ENCODE data around the gene EFNB1. TPM values are rescaled to one million over a fixed set of nuclear protein-coding genes. Genes with fewer than 3 reads are reported as not detected.

EFNB1 gene
- total RNA-seq, 2 experiments from 2014 or later: 3.1 to 4.2 TPM

GRCh38 chrX:68833855-68834331 is 5.1 kb downstream of the EFNB1 start:
- intact Hi-C loops (cut with micrococcal nuclease): no loop called here
- ChIA-PET CTCF (interaction anchor here (1.0 kb wide), 1 partner anchor 389 kb away, joined by 3 read pairs; no protein-coding TSS in a partner anchor), POLR2A (no interaction called here)
- no peak overlapping the region for H3K4me3 Mint-ChIP-seq
- no peak overlapping the region for H3K27ac Mint-ChIP-seq
- peaks cover 11% of the 10 kb centered on the region for H3K4me1 Mint-ChIP-seq (ENCODE audit: low read depth)
- TF ChIP-seq CTCF (IDR thresholded peaks at IDR 0.05): no peak
- no peak for ATAC-seq
- H3K27me3 Mint-ChIP-seq: no peaks in the 10 kb centered on the region
- H3K9me3 Mint-ChIP-seq: no peaks in the 10 kb centered on the region
- no peak for DNase-seq
- no peaks in the 10 kb centered on the region for H3K36me3 Mint-ChIP-seq (ENCODE audit: low read depth)

DNA sequence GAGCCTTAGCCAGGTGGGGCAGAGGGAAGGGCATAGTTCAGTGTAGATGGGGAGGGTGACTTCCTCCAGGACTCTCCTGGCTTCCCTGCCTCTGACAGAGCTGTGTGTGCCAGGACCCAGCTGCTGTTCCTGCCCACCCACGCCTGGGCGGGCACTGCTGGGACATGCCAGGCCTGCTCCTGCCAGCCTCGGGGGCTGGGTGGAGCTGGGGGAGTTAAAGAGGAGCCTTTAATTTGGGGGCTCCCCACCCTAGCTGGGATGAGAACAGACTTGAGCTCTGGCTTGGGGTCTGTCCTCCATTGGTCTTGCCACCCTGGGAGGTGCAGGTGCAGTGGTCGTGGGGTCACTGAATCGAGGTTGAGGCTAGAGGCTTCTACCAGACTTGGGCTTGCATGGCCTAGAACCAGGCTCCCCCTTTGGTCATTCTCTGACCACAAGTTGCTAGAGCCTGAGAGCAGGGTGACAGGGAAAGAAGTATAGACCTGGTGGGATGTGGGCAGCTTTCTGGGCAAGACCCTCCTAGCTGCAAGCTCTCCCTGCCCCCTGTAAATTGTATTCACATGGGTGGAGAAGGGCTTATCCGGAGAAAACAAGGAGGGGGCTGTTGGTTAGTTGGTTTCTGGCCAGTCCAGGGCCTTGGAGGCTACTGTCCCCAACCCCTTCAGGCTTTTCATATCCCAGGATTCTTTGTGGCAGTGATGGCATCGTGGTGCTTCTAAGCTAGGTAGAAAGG is 5.7 kb downstream of the EFNB1 start:
- no peak overlapping the region for H3K4me3 Mint-ChIP-seq
- ChIA-PET CTCF (interaction anchor here (1.0 kb wide), 1 partner anchor 388 kb away, joined by 3 read pairs; no protein-coding TSS in a partner anchor), POLR2A (no interaction called here)
- no peak for ATAC-seq
- no peaks in the 10 kb centered on the region for H3K27me3 Mint-ChIP-seq
- H3K27ac Mint-ChIP-seq: no peak overlapping the region
- no peaks in the 10 kb centered on the region for H3K9me3 Mint-ChIP-seq
- H3K4me1 Mint-ChIP-seq (ENCODE audit: low read depth): peaks cover 11% of the 10 kb centered on the region
- no peak for DNase-seq
- H3K36me3 Mint-ChIP-seq (ENCODE audit: low read depth): no peaks in the 10 kb centered on the region
- no peak for TF ChIP-seq CTCF (IDR thresholded peaks at IDR 0.05)
- intact Hi-C loops (cut with micrococcal nuclease): no loop called here

DNA sequence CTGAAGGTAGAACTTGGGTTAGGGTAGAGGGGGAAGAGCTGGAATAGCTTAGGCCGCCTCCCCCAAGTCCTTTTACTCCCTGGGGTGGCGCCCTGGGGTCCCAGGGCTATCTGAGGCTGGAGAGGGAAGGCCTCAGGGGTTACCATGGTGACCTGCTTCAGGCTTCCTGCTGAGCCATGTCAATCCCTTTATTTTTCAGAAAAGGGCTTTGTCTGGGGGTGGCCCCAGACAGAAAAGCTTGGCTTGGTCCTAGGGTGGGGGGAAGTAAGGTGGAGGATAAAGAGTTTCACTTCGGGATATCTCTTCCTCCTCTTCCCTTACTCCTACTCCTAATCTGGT is 6.3 kb downstream of the EFNB1 start:
- H3K4me1 Mint-ChIP-seq (ENCODE audit: low read depth): peaks cover 11% of the 10 kb centered on the region
- no peaks in the 10 kb centered on the region for H3K9me3 Mint-ChIP-seq
- DNase-seq (no peak), ATAC-seq (no peak)
- POLR2A ChIA-PET: no interaction called here
- no peak for TF ChIP-seq CTCF (IDR thresholded peaks at IDR 0.05)
- no peaks in the 10 kb centered on the region for H3K27me3 Mint-ChIP-seq
- no peaks in the 10 kb centered on the region for H3K36me3 Mint-ChIP-seq (ENCODE audit: low read depth)
- intact Hi-C loops (cut with micrococcal nuclease): no loop called here
- no peak overlapping the region for H3K27ac Mint-ChIP-seq
- CTCF ChIA-PET: no interaction called here
- no peak overlapping the region for H3K4me3 Mint-ChIP-seq

GRCh38 chrX:68835468-68835867 is 6.6 kb downstream of the EFNB1 start:
- intact Hi-C loops (cut with micrococcal nuclease): no loop called here
- POLR2A ChIA-PET: no interaction called here
- ATAC-seq (no peak), DNase-seq (no peak)
- Mint-ChIP-seq H3K27me3 (no peaks in the 10 kb centered on the region), H3K27ac (no peak overlapping the region), H3K4me3 (no peak overlapping the region), H3K4me1 (ENCODE audit: low read depth) (peaks cover 11% of the 10 kb centered on the region), H3K9me3 (no peaks in the 10 kb centered on the region), H3K36me3 (ENCODE audit: low read depth) (no peaks in the 10 kb centered on the region)
- CTCF ChIA-PET: no interaction called here
- TF ChIP-seq CTCF (IDR thresholded peaks at IDR 0.05): no peak

DNA sequence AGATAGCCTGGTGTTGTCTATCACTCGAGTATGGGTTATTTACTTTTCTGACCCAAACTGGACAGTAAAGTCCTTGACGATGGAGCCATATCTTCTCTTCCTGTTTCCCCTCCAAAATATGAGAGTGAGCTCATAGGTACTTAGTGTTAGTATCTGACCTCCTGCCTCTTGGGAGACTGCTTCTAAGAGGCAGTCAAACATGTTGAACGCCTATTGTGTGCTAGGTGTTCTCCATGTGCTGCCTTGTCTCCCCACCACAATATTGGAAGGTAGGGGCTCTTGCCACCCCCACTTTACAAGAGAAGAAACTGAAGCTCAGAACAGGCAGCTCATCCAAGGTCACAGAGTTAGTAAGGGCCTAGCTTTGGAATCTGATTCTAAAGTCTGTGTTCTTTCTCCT is 8.3 kb downstream of the EFNB1 start:
- no peak for DNase-seq
- ChIA-PET POLR2A (no interaction called here), CTCF (no interaction called here)
- intact Hi-C loops (cut with micrococcal nuclease): no loop called here
- Mint-ChIP-seq H3K36me3 (ENCODE audit: low read depth) (no peaks in the 10 kb centered on the region), H3K9me3 (no peaks in the 10 kb centered on the region), H3K27me3 (no peaks in the 10 kb centered on the region), H3K27ac (no peak overlapping the region), H3K4me1 (ENCODE audit: low read depth) (peaks cover 2% of the 10 kb centered on the region), H3K4me3 (no peak overlapping the region)
- TF ChIP-seq CTCF (IDR thresholded peaks at IDR 0.05): no peak
- no peak for ATAC-seq
